Measurements from ENCODE around the gene FBXW5.

DNA sequence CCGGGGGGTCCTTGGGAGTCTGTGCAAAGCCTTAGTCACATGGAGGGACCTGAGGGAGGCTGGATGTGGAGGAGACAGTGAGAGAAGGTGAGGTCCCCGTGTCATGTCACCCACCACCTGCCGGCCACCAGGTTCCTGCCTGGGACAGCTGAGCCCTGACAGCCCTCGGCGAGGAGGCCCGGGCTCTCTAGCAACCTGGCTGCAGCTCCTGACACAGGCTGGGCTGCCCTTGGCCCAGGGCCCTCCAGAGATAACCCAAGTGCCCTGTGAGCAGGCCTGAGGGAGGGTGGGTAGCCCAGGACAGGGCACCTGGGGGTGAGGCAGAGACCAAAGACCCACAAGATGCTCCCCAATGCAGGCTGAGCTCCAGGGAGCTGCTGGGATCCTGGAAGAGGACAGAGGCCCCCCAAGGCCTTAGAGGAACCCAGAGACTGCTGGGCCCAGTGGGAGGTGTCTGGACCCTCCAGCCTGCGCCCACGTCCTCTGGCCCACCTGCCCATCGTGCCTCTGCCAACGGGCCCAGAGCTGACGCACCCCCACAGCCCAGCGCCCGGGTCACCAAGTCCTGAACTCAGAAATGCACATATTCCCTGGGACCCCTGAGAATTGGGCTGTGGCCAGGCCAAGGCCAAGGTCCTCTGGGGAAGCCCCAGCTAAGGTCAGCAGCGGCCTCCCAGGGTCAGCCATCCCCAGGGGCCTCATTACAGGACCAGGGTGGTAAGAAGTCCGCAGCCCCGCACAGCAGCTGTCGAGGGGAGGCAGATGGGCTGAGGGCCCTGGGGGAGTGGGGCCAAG is 24.0 kb upstream of the FBXW5 start:
- TF ChIP-seq, protein P1, sequence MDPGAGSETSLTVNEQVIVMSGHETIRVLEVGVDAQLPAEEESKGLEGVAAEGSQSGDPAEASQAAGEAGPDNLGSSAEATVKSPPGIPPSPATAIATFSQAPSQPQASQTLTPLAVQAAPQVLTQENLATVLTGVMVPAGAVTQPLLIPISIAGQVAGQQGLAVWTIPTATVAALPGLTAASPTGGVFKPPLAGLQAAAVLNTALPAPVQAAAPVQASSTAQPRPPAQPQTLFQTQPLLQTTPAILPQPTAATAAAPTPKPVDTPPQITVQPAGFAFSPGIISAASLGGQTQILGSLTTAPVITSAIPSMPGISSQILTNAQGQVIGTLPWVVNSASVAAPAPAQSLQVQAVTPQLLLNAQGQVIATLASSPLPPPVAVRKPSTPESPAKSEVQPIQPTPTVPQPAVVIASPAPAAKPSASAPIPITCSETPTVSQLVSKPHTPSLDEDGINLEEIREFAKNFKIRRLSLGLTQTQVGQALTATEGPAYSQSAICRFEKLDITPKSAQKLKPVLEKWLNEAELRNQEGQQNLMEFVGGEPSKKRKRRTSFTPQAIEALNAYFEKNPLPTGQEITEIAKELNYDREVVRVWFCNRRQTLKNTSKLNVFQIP (CRISPR knock-in tag; IDR thresholded peaks at IDR 0.05; ENCODE audit: borderline replicate concordance, low read depth): no peak
- TF ChIP-seq ZFP3 (CRISPR knock-in tag; IDR thresholded peaks at IDR 0.05) (no peak), RARB (CRISPR knock-in tag; IDR thresholded peaks at IDR 0.05) (no peak), ARNTL (CRISPR knock-in tag; IDR thresholded peaks at IDR 0.05; ENCODE audit: borderline replicate concordance, low read depth) (no peak), ZFP30 (CRISPR knock-in tag; IDR thresholded peaks at IDR 0.05) (no peak), ISL1 (CRISPR knock-in tag; IDR thresholded peaks at IDR 0.05) (no peak), OSR1 (CRISPR knock-in tag; IDR thresholded peaks at IDR 0.05) (no peak), SNAI2 (CRISPR knock-in tag; IDR thresholded peaks at IDR 0.05) (no peak), TCF4 (CRISPR knock-in tag; IDR thresholded peaks at IDR 0.05; ENCODE audit: borderline replicate concordance) (no peak)
- TF ChIP-seq, protein P2, sequence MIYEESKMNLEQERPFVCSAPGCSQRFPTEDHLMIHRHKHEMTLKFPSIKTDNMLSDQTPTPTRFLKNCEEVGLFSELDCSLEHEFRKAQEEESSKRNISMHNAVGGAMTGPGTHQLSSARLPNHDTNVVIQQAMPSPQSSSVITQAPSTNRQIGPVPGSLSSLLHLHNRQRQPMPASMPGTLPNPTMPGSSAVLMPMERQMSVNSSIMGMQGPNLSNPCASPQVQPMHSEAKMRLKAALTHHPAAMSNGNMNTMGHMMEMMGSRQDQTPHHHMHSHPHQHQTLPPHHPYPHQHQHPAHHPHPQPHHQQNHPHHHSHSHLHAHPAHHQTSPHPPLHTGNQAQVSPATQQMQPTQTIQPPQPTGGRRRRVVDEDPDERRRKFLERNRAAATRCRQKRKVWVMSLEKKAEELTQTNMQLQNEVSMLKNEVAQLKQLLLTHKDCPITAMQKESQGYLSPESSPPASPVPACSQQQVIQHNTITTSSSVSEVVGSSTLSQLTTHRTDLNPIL (CRISPR knock-in tag; IDR thresholded peaks at IDR 0.05; ENCODE audit: low read depth): no peak

Measured in SK-N-SH treated with all-trans-retinoic acid at 6 μM for 48 hours (cell line).